Common myeloid progenitor, CD34-positive (primary cell): ENCODE results near the gene NRCAM.

Source experiments
- CTCF ChIA-PET: fragments of 350-600 bp; sonication (Branson Sonifier 250); formaldehyde crosslinking; loops from one replicate; lab custom pipeline; 2021; ENCODE audit warnings: antibody characterized with exemption; lab: Charles Lee
- POLR2A ChIA-PET: fragments of 350-600 bp; sonication (Branson Sonifier 250); formaldehyde crosslinking; loops from one replicate; lab custom pipeline; 2021; ENCODE audit warnings: antibody characterized with exemption; lab: Charles Lee
- DNase-seq, 3 donors: peaks; one replicate each; pipeline versions ENCODE4 v3.0.0 to v3.0.0-alpha.2; 2013
- H3K27ac ChIP-seq, 2 experiments: 1 replicate in 1 of 2; 2 replicates in 1 of 2; pipeline ENCODE4 v1.7.0; 2013; ENCODE audit warnings: inconsistent platforms in 2 of 2, low read length in 2 of 2, mild to moderate bottlenecking in 2 of 2, low read depth in 1 of 2, moderate library complexity in 1 of 2; ENCODE audit not compliant: severe bottlenecking in 2 of 2, insufficient read depth in 1 of 2, poor library complexity in 1 of 2
- H3K27me3 ChIP-seq, 5 experiments: replicated peaks in 2 of 5; 1 replicate in 3 of 5; 2 replicates in 2 of 5; pipeline versions ENCODE4 v1.6.1 to v1.7.0; 2013; ENCODE audit warnings: low read length in 4 of 5, mild to moderate bottlenecking in 2 of 5, moderate library complexity in 2 of 5, inconsistent platforms in 1 of 5; ENCODE audit not compliant: insufficient read depth in 5 of 5, control insufficient read depth in 4 of 5
- H3K36me3 ChIP-seq, 4 experiments: 1 replicate in 2 of 4; 2 replicates in 2 of 4; pipeline versions ENCODE4 v1.6.1 to v1.7.0; 2013; ENCODE audit warnings: low read length in 3 of 4, control low read depth in 1 of 4, mild to moderate bottlenecking in 1 of 4; ENCODE audit not compliant: control insufficient read depth in 4 of 4, insufficient read depth in 4 of 4
- H3K4me1 ChIP-seq, 4 experiments: 1 replicate in 3 of 4; 2 replicates in 1 of 4; pipeline versions ENCODE4 v1.6.1 to v1.7.1; 2013; ENCODE audit warnings: low read length in 3 of 4, mild to moderate bottlenecking in 3 of 4, control low read depth in 1 of 4, inconsistent platforms in 1 of 4, moderate library complexity in 1 of 4; ENCODE audit not compliant: control insufficient read depth in 4 of 4, insufficient read depth in 4 of 4; ENCODE audit errors: control extremely low read depth in 1 of 4
- H3K4me3 ChIP-seq, 7 experiments: 1 replicate in 4 of 7; 2 replicates in 3 of 7; pipeline versions ENCODE4 v1.5.1 to v1.7.0; 2013; ENCODE audit warnings: mild to moderate bottlenecking in 7 of 7, low read length in 6 of 7, moderate library complexity in 6 of 7, inconsistent platforms in 2 of 7, low read depth in 2 of 7, control low read depth in 1 of 7; ENCODE audit not compliant: insufficient read depth in 4 of 7, control insufficient read depth in 1 of 7; ENCODE audit errors: extremely low read depth in 1 of 7
- H3K9me3 ChIP-seq, 5 experiments: 1 replicate in 4 of 5; 2 replicates in 1 of 5; pipeline versions ENCODE4 v1.6.1 to v1.7.1; 2013; ENCODE audit warnings: low read length in 4 of 5, mild to moderate bottlenecking in 2 of 5, inconsistent platforms in 1 of 5, low read depth in 1 of 5, moderate library complexity in 1 of 5; ENCODE audit not compliant: control insufficient read depth in 4 of 5, insufficient read depth in 2 of 5; ENCODE audit errors: control extremely low read depth in 1 of 5
- WGBS: methylation state at CpG from one replicate; pipeline ENCODE4 v1.1.5; 2013; ENCODE audit not compliant: insufficient coverage; 5-methylcytosine and 5-hydroxymethylcytosine counted together

Gene NRCAM

GRCh38 chr7:108178398-108178797, 277.8 kb downstream of the NRCAM start:
- WGBS = 52% methylated on average over 2 of the region's 3 CpGs
- Histone ChIP-seq H3K27me3 (peaks cover 0 to 11% (median 7%) of the 10 kb centered on the region in 5 experiments), H3K9me3 (no peaks in the 10 kb centered on the region), H3K36me3 (no peaks in the 10 kb centered on the region), H3K27ac (no peak overlapping the region), H3K4me3 (no peak overlapping the region), H3K4me1 (no peaks in the 10 kb centered on the region)
- ChIA-PET POLR2A (no interaction called here), CTCF (interaction anchor here (0.8 to 2.1 kb wide), 8 partner anchors 9 to 321 kb away, joined by 3 to 8 read pairs (median 3); no protein-coding TSS in a partner anchor)
- DNase-seq = no peak

GRCh38 chr7:108171164-108171563, 285.1 kb downstream of the NRCAM start:
- POLR2A ChIA-PET = no interaction called here
- no peak for DNase-seq
- Histone ChIP-seq H3K4me1 (no peaks in the 10 kb centered on the region), H3K4me3 (no peak overlapping the region), H3K27ac (no peak overlapping the region), H3K36me3 (no peaks in the 10 kb centered on the region), H3K9me3 (no peaks in the 10 kb centered on the region), H3K27me3 (peaks cover 0 to 7% (median 5%) of the 10 kb centered on the region in 5 experiments)
- 99% methylated on average over 6 of the region's 8 CpGs for WGBS
- CTCF ChIA-PET = interaction anchor here (1.7 kb wide), 1 partner anchor 8 kb away, joined by 6 read pairs; no protein-coding TSS in a partner anchor

GRCh38 chr7:108170251-108170650, 286.0 kb downstream of the NRCAM start:
- Histone ChIP-seq H3K27me3 (peaks cover 0 to 6% (median 5%) of the 10 kb centered on the region in 5 experiments), H3K36me3 (no peaks in the 10 kb centered on the region), H3K9me3 (no peaks in the 10 kb centered on the region), H3K4me3 (no peak overlapping the region), H3K4me1 (no peaks in the 10 kb centered on the region), H3K27ac (no peak overlapping the region)
- no peak for DNase-seq
- CTCF ChIA-PET = interaction anchor here (1.7 kb wide), 1 partner anchor 9 kb away, joined by 6 read pairs; no protein-coding TSS in a partner anchor
- WGBS = 84% methylated on average over 4 of the region's 5 CpGs
- POLR2A ChIA-PET = no interaction called here

- Histone ChIP-seq H3K27ac (no peak overlapping the region), H3K9me3 (peaks cover 0 to 3% (median 0%) of the 10 kb centered on the region in 5 experiments), H3K36me3 (no peaks in the 10 kb centered on the region), H3K27me3 (peaks cover 0 to 3% (median 0%) of the 10 kb centered on the region in 5 experiments), H3K4me3 (no peak overlapping the region), H3K4me1 (no peaks in the 10 kb centered on the region)
- ChIA-PET POLR2A (no interaction called here), CTCF (no interaction called here)
- WGBS = 95% methylated on average over 7 of the region's 7 CpGs
- DNase-seq = no peak
Measured at GRCh38 chr7:108167460-108167859, 288.8 kb downstream of the NRCAM start.

- POLR2A ChIA-PET = no interaction called here
- CTCF ChIA-PET = no interaction called here
- Histone ChIP-seq H3K9me3 (peaks cover 0 to 3% (median 0%) of the 10 kb centered on the region in 5 experiments), H3K27me3 (peaks cover 0 to 4% (median 0%) of the 10 kb centered on the region in 5 experiments), H3K4me1 (no peaks in the 10 kb centered on the region), H3K36me3 (no peaks in the 10 kb centered on the region), H3K4me3 (no peak overlapping the region), H3K27ac (no peak overlapping the region)
- no peak for DNase-seq
- 100% methylated on average over 2 of the region's 5 CpGs for WGBS
Measured at GRCh38 chr7:108166687-108167086, 289.5 kb downstream of the NRCAM start.

- Histone ChIP-seq H3K4me1 (no peaks in the 10 kb centered on the region), H3K9me3 (peaks cover 0 to 3% (median 0%) of the 10 kb centered on the region in 5 experiments), H3K36me3 (no peaks in the 10 kb centered on the region), H3K27me3 (peaks cover 0 to 4% (median 0%) of the 10 kb centered on the region in 5 experiments), H3K4me3 (no peak overlapping the region), H3K27ac (no peak overlapping the region)
- DNase-seq = no peak
- ChIA-PET CTCF (interaction anchor here (1.1 kb wide), 1 partner anchor 9 kb away, joined by 3 read pairs; no protein-coding TSS in a partner anchor), POLR2A (no interaction called here)
- WGBS = no CpG with 5 or more reads among the region's 2 CpGs
Measured at GRCh38 chr7:108165723-108166122, 290.5 kb downstream of the NRCAM start.

- CTCF ChIA-PET = interaction anchor here (1.1 kb wide), 1 partner anchor 9 kb away, joined by 3 read pairs; no protein-coding TSS in a partner anchor
- 80% methylated on average over 5 of the region's 6 CpGs for WGBS
Measured at GRCh38 chr7:108164946-108165345, 291.3 kb downstream of the NRCAM start.

More at GRCh38 chr7:108164946-108165345, 291.3 kb downstream of the NRCAM start:
- H3K4me3 ChIP-seq = no peak overlapping the region
- no peak for DNase-seq
- no peaks in the 10 kb centered on the region for H3K36me3 ChIP-seq
- peaks cover 0 to 3% (median 0%) of the 10 kb centered on the region in 5 experiments for H3K27me3 ChIP-seq
- POLR2A ChIA-PET = no interaction called here
- peaks cover 0 to 3% (median 0%) of the 10 kb centered on the region in 5 experiments for H3K9me3 ChIP-seq
- H3K27ac ChIP-seq = no peak overlapping the region
- H3K4me1 ChIP-seq = no peaks in the 10 kb centered on the region
